GM20000 (cell line): Measurements from ENCODE around the gene TMED5.
"Not testable (repeated sequence)": the region's sequence is repeated elsewhere in the genome, so short reads cannot be mapped to it uniquely, and the experiment has no call there.

ENCODE experiments used
- DNase-seq: peaks from one replicate; pipeline ENCODE4 v3.0.0; 2012; ENCODE audit warnings: low spot score
- CTCF ChIP-seq: IDR thresholded peaks from 2 replicates; pipeline ENCODE4 v1.5.1; 2012; ENCODE audit warnings: mild to moderate bottlenecking, control low read depth; ENCODE audit errors: extremely low read depth, missing control alignments

Gene TMED5

GRCh38 chr1:93190432-93190831, 10.2 kb upstream of the TMED5 start:
- TF ChIP-seq CTCF = no peak
- no peak for DNase-seq

GRCh38 chr1:93186667-93187066, 6.5 kb upstream of the TMED5 start:
- DNase-seq = no peak
- TF ChIP-seq CTCF = no peak

GRCh38 chr1:93180723-93181613, 755 bp upstream of the TMED5 start, which contains the start of gene CCDC18:
TSS of gene CCDC18 (plus strand) at chr1:93180724. CDS start at chr1:93183362, 2,638 bp downstream.
- TF ChIP-seq CTCF = no peak
- peak; percentile 65 for DNase-seq

GRCh38 chr1:93178418-93178817, 1.8 kb downstream of the TMED5 start:
- no peak for DNase-seq
- no peak for TF ChIP-seq CTCF

- TF ChIP-seq CTCF = no peak
- no peak for DNase-seq
Observed at GRCh38 chr1:93177991-93178390, 2.2 kb downstream of the TMED5 start.

- not testable (repeated sequence) for DNase-seq
Observed at GRCh38 chr1:93174638-93175037, 5.6 kb downstream of the TMED5 start.

GRCh38 chr1:93172778-93173177, 7.4 kb downstream of the TMED5 start:
- TF ChIP-seq CTCF = no peak
- no peak for DNase-seq
